ENCODE data around the gene CSF2. TPM values are rescaled to one million over a fixed set of nuclear protein-coding genes. Genes with fewer than 3 reads are reported as not detected.

The CSF2 gene
- total RNA-seq, 1 experiment from 2014 or later = not detected

GRCh38 chr5:132081458-132081857, 7.9 kb downstream of the CSF2 start:
- TF ChIP-seq CTCF (IDR thresholded peaks at IDR 0.05; ENCODE audit: insufficient read depth in 1 of 2, low read depth in 1 of 2, low read length in 1 of 2, severe bottlenecking in 1 of 2, unreplicated experiment in 1 of 2) = no peak
- no peak overlapping the region for H3K4me3 ChIP-seq (ENCODE audit: low read depth, low read length)
- no peaks in the 10 kb centered on the region for H3K9me3 ChIP-seq
- no peak for DNase-seq
- no TSS peak for BruUV-seq (replicated peaks)
- Mint-ChIP-seq H3K27me3 (ENCODE audit: insufficient read depth, unreplicated experiment) (peaks cover 2% of the 10 kb centered on the region), H3K4me3 (ENCODE audit: unreplicated experiment) (no peak overlapping the region), H3K27ac (ENCODE audit: unreplicated experiment) (no peak overlapping the region), H3K4me1 (ENCODE audit: low read depth, unreplicated experiment) (no peaks in the 10 kb centered on the region), H3K36me3 (ENCODE audit: insufficient read depth, unreplicated experiment) (no peaks in the 10 kb centered on the region), H3K9me3 (ENCODE audit: unreplicated experiment) (no peaks in the 10 kb centered on the region)
- no peaks in the 10 kb centered on the region for H3K27me3 ChIP-seq (replicated peaks; ENCODE audit: control insufficient read depth, insufficient read depth, low read length)
- no peaks in the 10 kb centered on the region for H3K36me3 ChIP-seq (ENCODE audit: control insufficient read depth, insufficient read depth, low read length)
- ChIA-PET CTCF (no interaction called here), POLR2A (no interaction called here)
- intact Hi-C loops (cut with micrococcal nuclease; ENCODE audit: unreplicated experiment) = no loop called here
- no peaks in the 10 kb centered on the region for H3K4me1 ChIP-seq

GRCh38 chr5:132082329-132083023, 8.9 kb downstream of the CSF2 start:
- ChIA-PET CTCF (no interaction called here), POLR2A (no interaction called here)
- Histone ChIP-seq H3K4me1 (no peaks in the 10 kb centered on the region), H3K4me3 (ENCODE audit: low read depth, low read length) (no peak overlapping the region), H3K27me3 (replicated peaks; ENCODE audit: control insufficient read depth, insufficient read depth, low read length) (no peaks in the 10 kb centered on the region), H3K36me3 (ENCODE audit: control insufficient read depth, insufficient read depth, low read length) (no peaks in the 10 kb centered on the region), H3K9me3 (no peaks in the 10 kb centered on the region)
- H3K36me3 Mint-ChIP-seq (ENCODE audit: insufficient read depth, unreplicated experiment) = no peaks in the 10 kb centered on the region
- H3K9me3 Mint-ChIP-seq (ENCODE audit: unreplicated experiment) = no peaks in the 10 kb centered on the region
- BruUV-seq (replicated peaks) = no TSS peak
- intact Hi-C loops (cut with micrococcal nuclease; ENCODE audit: unreplicated experiment) = no loop called here
- H3K4me3 Mint-ChIP-seq (ENCODE audit: unreplicated experiment) = no peak overlapping the region
- no peak for DNase-seq
- H3K27me3 Mint-ChIP-seq (ENCODE audit: insufficient read depth, unreplicated experiment) = peaks cover 2% of the 10 kb centered on the region
- no peak overlapping the region for H3K27ac Mint-ChIP-seq (ENCODE audit: unreplicated experiment)
- no peaks in the 10 kb centered on the region for H3K4me1 Mint-ChIP-seq (ENCODE audit: low read depth, unreplicated experiment)
- no peak for TF ChIP-seq CTCF (IDR thresholded peaks at IDR 0.05; ENCODE audit: insufficient read depth in 1 of 2, low read depth in 1 of 2, low read length in 1 of 2, severe bottlenecking in 1 of 2, unreplicated experiment in 1 of 2)

- Histone ChIP-seq H3K36me3 (ENCODE audit: control insufficient read depth, insufficient read depth, low read length) (no peaks in the 10 kb centered on the region), H3K4me1 (no peaks in the 10 kb centered on the region), H3K27me3 (replicated peaks; ENCODE audit: control insufficient read depth, insufficient read depth, low read length) (no peaks in the 10 kb centered on the region), H3K4me3 (ENCODE audit: low read depth, low read length) (no peak overlapping the region), H3K9me3 (no peaks in the 10 kb centered on the region)
- Mint-ChIP-seq H3K27me3 (ENCODE audit: insufficient read depth, unreplicated experiment) (peaks cover 2% of the 10 kb centered on the region), H3K4me3 (ENCODE audit: unreplicated experiment) (no peak overlapping the region), H3K4me1 (ENCODE audit: low read depth, unreplicated experiment) (no peaks in the 10 kb centered on the region), H3K27ac (ENCODE audit: unreplicated experiment) (no peak overlapping the region), H3K36me3 (ENCODE audit: insufficient read depth, unreplicated experiment) (no peaks in the 10 kb centered on the region), H3K9me3 (ENCODE audit: unreplicated experiment) (no peaks in the 10 kb centered on the region)
- no TSS peak for BruUV-seq (replicated peaks)
- no peak for DNase-seq
- ChIA-PET CTCF (no interaction called here), POLR2A (no interaction called here)
- TF ChIP-seq CTCF (IDR thresholded peaks at IDR 0.05; ENCODE audit: insufficient read depth in 1 of 2, low read depth in 1 of 2, low read length in 1 of 2, severe bottlenecking in 1 of 2, unreplicated experiment in 1 of 2) = no peak
- intact Hi-C loops (cut with micrococcal nuclease; ENCODE audit: unreplicated experiment) = no loop called here
Measured at GRCh38 chr5:132083071-132083678, 9.6 kb downstream of the CSF2 start.

Measured in Caco-2 (cell line).